GM19025 (cell line): ENCODE measurements around the gene C5orf63.
"Not testable (repeated sequence)": the region's sequence is repeated elsewhere in the genome, so short reads cannot be mapped to it uniquely, and the experiment has no call there.

Experiments used
- ATAC-seq: cut with Tn5 transposase; IDR thresholded peaks from one replicate; pipeline ENCODE4 v1.9.1; 2021; ENCODE audit warnings: mild to moderate bottlenecking, low read depth, moderate library complexity; ENCODE audit not compliant: unreplicated experiment

C5orf63 gene

DNA sequence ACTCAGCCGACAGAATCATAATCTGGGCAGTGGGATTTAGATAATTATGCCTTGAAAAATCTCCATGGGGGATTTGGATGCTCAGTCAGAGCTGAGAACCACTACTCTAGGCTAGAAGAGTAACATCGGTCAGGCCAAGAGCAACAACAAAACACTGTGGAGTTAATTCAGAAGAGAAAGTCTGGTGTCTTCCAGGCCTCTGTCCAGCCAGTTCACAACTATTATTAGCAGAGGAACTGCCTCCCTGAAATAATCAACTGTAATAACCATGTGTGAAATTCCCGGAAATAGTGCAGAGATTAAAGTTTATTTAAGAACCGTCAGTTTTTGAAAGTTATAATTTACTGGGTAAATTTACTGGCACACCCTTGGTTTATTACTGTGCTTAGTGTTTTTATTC, 34.8 kb downstream of the C5orf63 start:
- no peak for ATAC-seq

DNA sequence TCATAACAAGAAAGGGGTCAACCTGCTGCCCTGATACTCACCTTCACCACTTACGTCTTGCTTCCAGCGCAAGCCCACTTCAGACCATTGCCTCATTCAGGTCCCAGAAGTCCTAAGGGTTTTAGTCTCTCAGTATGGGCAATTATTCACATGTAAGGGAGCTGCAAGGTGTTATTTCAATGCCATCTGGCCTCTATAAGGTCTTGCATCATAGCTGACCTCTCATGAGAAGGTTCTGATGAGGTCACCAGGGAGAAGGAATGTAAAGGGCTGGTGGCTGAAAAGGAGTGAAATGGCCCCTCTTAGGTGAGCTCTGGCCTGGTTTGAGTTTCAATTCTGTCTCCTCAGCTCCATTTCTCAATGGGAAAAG, 41.5 kb downstream of the C5orf63 start:
- no peak for ATAC-seq

DNA sequence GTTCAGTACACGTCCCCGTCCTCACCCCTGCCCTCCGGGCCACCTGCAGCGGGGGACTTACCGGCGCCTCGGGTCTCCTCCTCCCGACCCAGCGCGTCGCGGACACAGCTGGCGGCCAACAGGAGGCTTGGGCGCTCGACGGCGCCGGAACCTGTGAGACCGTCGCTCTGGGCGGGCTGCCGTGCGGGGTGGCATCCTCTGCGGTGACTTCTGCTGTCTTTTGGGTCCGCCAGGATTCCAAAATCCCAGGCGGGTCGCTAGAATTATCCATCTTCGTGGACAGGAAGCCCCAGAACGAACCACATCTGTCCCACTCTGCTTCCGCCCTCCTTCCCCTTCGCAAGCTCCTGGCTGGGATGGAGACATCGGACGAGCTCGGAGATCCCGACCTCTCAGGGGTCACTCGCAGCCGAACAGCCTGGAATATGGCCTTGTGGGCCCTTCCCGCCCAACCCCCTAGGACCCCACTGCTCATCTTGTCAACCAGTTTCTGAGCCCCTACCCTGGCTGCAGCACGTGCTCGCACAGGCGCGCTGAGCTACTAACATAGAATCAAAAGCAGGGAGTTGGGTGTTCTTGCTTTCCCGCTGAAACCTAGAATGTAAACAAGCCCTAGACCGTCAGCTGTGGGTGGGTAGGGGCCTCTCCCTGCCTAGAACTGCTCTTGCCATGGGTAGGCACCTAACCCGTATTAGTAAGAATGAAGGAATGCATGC, 42.0 kb downstream of the C5orf63 start:
- no peak for ATAC-seq

- ATAC-seq: peak; percentile 96
Observed at GRCh38 chr5:127030259-127031146, 42.8 kb downstream of the C5orf63 start, which contains the start of gene MARCHF3. TSS of gene MARCHF3 (minus strand) at chr5:127030558. CDS start at chr5:126918171, 112,387 bp downstream.

- no peak for ATAC-seq
Observed at GRCh38 chr5:127029581-127030258, 43.6 kb downstream of the C5orf63 start.

DNA sequence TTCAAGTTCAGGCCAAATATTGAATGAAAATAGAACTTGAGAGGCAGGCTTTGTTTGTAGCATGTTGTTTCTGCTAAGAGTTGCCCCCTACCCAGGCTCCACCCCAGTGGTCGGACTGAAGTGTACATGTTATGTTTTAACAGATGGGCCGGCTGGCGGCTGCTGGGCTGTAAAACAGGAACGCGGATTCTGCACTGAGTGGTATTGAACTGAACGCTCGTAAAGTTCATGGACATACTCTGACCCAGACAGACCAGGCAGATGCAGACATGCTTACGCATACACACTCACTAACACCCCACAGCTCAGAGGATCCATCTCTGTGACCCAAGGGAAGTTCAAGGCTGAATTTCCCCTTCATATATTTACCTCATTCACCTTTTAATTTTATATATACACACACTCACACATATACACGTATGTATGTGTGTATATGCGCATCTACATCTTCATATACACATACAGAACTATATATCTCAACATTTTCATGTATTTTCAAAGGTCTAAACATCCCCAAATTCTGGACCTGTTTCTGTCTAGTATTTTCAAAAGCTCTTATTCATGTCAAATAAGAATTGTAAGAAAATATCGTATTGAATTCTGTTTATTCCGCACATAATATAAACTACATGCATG, 44.4 kb downstream of the C5orf63 start:
- no peak for ATAC-seq

DNA sequence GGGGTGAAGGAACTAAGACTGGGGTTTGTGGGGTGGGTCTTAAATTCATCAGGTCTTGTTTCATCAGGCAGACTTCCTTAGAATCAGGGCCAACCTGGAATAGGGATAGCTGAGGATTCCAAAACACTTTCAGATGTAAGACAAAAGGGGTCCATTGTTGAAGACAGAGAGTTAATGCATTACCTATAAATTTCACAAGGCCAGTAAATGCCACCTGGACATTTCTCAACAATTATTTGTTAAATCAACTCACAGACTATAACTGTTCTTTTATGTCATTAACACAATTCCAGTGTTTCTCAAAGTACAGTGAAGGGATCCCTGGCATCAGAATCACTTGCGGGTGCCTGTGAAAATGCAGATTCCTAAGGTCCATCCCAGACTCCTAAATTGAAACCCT, 45.8 kb downstream of the C5orf63 start:
- no peak for ATAC-seq

DNA sequence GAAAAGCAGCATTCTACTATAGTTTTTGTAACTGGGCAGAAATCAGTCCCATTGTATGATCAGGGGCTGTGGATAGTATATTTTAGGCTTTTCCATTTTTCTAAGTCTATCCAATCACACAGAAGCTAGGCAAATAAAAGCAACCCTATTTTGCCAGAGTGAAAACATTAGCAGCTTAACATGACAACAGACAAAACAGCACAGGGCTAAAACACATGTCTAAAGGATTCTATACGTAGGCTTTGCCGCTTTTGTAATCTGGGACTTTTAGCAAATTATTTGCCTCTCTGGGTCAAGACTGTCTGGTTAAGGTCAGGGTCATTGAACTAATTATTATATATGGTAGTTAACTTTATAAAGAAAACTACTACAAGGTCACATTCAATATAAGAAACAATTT, 47.1 kb downstream of the C5orf63 start:
- no peak for ATAC-seq

DNA sequence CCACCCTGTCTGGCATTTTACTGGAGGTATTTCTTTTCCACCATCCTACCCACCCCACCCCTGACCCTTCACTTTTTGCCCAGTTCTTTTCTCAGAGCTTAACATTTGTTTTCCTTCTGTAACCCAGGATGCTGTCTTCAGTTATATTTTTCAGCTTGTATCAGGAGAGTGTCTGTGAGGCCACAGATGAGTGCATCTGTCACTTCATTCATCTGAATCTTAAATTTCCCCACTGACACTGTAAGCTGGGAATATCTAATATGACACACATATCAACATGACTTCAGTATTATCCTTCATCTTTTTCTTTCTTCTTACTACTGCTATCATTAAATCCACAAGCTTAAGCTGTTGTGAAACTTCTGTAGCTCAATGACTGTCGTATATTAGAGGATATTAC, 47.8 kb downstream of the C5orf63 start:
- ATAC-seq: no peak

DNA sequence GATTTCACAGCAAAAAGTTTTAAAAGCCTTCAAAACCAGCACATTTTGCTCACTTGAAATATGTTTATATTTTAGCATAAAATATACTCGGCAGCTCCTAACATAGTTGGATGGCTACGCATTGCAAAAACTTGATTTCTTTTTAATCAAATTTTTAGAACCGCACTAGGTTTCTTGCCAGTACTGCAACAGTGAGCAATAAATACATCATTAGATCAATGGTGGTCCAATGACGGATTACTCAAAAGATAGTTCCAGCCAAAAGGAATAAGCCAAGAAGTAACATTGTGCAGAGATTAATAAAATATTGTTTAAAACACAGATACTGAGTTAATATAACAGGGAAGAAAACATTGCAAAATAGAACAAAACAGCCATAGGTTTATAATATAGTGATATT, 48.5 kb downstream of the C5orf63 start:
- no peak for ATAC-seq

DNA sequence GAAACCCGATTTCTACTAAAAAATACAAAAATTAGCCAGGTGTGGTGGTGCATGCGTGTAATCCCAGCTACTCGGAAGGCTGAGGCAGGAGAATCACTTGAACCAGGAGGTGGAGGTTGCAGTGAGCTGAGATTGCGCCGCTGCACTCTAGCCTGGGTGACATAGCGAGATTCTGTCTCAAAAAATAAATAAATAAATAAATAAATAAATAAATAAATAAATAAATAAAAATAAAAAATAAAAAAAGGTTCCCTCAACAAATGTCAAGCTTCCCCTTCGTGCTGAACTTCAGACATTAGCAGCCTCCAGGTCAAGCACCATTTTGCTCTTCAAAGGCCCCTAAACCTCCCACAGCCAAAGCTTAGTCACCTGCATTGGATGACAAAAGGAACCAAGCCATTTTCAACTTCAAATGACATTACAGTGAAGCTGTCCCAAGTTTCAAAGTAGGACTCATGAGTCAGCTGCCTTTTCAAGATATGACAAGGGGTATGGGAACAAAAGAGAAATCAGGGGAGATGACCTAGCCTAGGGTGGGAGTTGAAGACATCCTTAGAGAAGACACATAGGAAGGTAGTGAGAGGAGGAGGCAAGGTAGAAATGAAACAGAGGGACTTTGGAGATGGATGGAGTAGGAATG, 49.6 kb downstream of the C5orf63 start:
- not testable (repeated sequence) for ATAC-seq

- no peak for ATAC-seq
Observed at GRCh38 chr5:127022846-127023245, 50.5 kb downstream of the C5orf63 start.

DNA sequence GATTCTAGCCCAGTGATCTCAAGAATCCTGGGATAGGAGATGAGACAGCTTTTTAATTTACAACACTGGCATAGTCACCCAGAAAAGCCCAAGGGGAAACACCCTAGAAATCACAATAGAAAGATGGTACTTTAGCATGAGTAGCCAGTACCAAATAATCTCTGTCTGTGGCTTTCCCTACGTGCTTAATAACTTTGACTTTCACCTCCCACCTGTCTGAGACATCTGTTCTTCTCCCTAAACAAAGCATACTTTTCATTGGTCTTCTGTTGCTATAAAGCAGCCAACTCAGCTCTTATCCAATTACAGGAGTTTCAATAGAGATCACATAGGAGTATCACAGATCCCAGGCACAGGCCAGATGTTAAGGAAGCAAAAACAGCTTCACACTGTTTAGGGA, 53.4 kb downstream of the C5orf63 start:
- no peak for ATAC-seq

DNA sequence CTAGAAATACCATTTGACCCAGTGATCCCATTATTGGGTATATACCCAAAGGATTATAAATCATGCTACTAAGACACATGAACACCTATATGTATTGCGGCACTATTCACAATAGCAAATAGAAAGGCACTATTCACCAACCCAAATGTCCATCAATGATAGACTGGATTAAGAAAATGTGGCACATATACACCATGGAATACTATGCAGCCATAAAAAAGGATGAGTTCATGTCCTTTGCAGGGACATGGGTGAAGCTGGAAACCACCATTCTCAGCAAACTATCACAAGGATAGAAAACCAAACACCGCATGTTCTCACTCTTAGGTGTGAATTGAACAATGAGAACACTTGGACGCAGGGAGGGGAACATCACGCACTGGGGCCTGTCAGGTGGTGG, 56.6 kb downstream of the C5orf63 start:
- ATAC-seq: not testable (repeated sequence)

DNA sequence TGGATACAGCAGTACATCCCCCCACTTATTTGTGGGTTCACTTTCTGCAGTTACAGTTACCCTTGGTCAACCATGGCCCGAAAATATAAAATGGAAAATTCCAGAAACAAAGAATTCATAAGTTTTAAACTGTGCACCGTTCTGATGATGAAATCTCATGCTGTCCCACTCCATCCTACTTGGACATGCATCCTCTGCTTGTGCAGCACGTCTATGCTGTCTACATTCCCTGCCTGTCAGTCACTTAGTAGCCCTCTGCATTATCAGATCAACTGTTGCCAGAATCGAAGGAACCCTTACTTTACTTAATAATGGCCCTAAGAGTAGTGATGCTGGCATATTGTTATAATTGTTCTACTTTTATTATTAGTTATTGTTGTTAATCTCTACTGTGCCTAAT, 57.6 kb downstream of the C5orf63 start:
- no peak for ATAC-seq

- ATAC-seq: no peak
Observed at GRCh38 chr5:127014573-127014972, 58.7 kb downstream of the C5orf63 start.

- ATAC-seq: no peak
Observed at GRCh38 chr5:127013407-127013806, 59.9 kb downstream of the C5orf63 start.

- no peak for ATAC-seq
Observed at GRCh38 chr5:127012916-127013315, 60.4 kb downstream of the C5orf63 start.

DNA sequence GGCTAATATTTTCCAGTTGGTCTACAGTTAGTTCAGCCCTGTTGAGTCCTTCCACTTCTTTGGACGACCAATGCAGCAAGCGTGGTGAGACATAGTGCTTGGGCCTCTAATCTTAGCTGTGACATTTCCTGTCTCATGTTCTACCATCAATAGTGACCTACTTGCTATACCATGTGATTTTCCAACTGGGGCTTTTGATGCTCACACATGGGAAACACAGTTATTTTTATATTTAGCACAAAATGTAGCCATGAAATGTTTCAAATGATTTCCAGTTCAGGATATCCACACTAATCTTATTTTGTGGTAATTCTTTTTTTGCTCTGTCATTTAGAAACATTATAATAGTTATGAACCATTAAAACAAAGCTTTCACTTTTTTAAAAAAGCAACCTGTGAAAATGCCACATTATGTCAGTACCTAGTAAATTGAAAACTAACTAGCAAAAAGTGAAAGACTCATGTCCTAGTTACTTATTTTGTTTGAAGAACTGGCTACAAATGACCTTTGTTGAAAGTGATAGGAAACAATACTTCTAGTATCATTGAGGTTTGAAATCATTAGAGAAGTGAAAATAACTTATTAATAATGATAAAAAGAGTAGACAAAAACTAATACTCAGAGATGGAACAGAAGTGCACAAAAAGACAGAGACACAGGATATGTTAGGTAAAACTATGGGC, 61.2 kb downstream of the C5orf63 start:
- peak; percentile 82 for ATAC-seq

- ATAC-seq: no peak
Observed at GRCh38 chr5:127011153-127011552, 62.1 kb downstream of the C5orf63 start.
